Frontal cortex (tissue), 4 donors: ENCODE measurements around the gene STAB1. TPM values are rescaled to one million over a fixed set of nuclear protein-coding genes. Genes with fewer than 3 reads are reported as not detected.

Source experiments
- DNase-seq, 2 donors: peaks; one replicate each; pipeline ENCODE4 v3.0.0; 2012; ENCODE audit warnings: low spot score in 2 of 2
- FAIRE-seq: peaks from 2 replicates; lab custom pipeline; 2012; peaks lifted over from hg19 to GRCh38; lab: Jason Lieb, UNC
- total RNA-seq: library from RNA; depleted of rRNA; stranded (reverse); fragments of >200 nt; gene quantifications from one replicate; pipeline ENCODE4 v1.2.3, GENCODE V29; 2014
- donor health status: control.
- donor health status: control.
- donor health status: control.

Gene STAB1
- total RNA-seq, 1 donor from 2014 or later = 13.9 TPM

DNA sequence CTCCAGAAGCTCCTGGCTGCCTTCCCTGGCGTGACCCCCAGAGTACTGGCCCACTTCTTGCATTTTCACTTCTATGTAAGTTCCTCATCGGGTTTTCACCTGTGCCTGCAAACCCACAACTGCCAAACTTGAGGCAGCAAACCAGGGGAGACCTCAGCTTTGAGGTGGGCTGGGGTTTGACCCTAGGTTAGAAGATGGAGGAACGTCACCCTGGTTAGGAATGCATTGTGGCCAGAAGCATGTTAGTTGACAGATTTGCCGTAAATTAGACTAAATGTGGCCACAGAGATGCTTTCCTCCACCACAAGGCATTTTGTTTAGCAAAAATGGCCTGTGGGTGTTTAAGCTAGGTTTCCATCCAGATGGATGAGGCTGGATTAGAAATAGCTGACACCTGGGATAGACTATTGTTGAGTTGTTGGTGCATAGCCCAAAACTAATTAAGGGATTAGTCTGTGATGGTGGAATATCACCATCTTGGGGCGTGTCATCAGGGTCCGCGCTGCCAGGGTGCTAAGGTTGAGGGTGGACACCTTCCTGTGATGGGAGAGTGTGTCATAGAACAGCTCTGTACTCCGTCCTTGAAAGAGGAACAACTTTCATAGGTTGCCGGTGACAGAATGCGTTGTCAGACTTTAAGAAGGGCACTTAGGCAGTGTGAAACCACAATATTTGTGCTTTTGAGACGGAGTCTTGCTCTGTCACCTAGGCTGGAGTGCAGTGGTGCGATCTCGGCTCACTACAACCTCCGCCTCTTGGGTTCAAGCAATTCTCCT lies 36.2 kb upstream of the STAB1 start:
- FAIRE-seq (no peak), DNase-seq (no peak)

DNA sequence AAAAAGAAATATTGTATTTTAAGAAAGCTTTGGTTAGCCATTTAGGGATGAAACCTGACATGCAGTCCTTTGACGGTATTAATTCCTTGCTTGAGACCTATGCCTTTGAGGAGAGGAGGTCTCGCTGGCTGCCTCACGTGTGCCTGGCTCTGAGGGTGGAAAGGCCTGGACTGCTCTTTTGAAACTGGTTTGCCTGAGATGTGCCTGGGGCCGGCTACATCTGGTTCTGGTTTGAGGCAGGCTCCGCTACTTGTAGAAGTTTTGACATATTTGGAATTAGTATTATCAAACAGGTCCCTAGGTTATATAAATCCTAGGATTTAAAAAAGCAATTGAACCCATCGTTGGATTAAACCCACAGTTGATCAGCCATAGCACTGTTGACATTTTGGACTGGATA lies 33.3 kb upstream of the STAB1 start:
- DNase-seq (no peak), FAIRE-seq (no peak)

GRCh38 chr3:52463416-52463815 lies 31.7 kb upstream of the STAB1 start:
- FAIRE-seq = no peak

DNA sequence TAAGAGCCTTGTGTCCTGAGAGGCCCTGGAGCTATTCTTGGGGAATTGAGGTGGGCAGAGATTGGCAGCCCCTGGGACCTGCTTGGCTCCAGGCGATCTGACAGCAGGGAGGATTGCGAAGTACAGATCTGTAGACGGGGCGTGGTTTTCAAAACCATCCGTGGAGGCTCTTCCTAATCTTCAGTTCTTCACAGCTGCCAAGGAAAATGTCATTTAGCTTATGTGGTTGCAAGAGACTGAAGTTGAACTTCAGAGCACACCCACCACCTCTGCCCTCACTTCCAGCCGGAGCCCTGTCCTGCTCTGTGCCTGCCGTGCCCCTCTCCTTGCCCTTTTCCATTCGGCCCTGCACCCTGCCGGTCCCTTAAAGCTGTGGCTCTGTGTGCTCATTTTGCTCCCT lies 26.8 kb upstream of the STAB1 start:
- FAIRE-seq (no peak), DNase-seq (no peak)

More at GRCh38 chr3:52463416-52463815, 31.7 kb upstream of the STAB1 start:
- no peak for DNase-seq

DNA sequence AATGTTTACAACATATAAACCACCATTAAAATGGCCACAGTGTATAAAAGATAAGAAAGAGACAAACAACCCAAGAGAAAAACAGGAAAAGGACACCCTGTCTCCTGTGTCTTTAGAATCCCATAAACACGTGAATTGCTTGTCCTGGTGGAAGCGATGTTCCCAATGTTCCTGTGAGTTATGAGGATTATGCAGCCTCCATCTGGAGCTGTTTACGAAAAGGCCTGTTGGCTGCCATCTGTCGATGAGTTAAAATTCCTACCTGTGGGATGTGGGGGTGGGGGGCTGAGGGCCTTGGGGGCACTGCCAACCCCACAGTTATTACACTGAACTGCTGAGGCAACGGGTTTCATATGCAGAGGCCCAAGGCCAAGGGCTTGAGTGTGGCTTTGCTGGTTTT lies 26.1 kb upstream of the STAB1 start:
- no peak for FAIRE-seq
- DNase-seq = no peak

DNA sequence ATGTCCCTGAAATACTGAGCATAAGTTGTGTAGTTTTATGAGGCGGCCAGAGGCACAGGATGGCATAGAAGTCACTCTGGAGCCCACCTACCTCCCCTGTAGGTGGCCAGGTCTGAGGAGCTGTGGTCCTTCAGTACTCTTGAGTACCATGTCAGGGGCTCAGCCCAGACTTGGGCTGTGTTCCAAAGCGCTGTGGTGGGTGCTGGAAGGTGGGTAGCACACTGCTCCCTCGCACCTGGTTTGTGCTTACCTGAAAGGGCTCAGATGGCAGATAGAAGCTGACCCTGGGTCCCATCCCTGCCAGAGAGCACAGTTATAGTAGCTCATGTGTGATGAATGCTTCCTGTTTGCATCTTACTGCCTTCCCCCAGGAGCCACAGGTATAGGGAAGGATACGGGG lies 24.2 kb upstream of the STAB1 start:
- FAIRE-seq = no peak
- DNase-seq = no peak

DNA sequence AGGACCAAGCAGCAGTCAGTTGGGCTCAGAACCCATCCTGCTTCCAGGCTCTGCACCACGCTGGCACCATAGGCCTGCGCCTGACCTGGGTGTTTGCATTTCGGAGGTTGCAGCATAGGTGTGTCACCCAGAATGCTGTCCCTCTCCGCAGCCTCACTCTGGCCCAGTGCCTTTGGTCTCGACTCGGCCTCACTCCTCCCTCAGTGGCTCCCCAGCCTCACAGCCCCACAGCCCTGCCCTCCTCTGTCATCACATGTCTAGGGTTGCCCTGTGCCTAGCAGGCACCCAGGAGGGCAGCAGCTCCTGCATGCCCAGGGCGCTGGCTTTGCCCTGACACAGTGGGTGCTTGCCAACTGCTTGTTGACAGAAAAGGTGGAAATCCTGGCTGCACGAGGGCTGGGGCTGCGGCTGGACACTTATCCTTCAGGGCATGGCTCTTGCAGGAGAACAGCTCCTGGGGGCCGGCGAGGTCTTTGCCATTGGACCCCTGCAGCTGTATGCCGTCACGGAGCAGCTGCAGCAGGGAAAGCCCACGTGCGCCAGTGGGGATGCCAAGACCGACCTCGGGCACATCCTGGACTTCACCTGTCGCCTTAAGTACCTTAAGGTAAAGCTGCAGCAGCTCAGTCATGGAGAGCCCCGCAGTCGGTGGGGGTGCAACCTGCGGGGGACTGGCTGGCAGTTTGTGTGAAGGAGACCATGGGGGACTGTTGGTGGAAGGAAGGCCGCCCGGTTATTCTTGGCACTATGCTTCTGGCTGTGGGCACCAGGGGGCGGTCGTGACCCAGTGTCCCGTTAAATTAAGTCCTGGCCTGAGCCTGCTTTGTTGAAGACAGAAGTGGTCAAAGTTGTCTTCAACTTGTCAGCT lies 23.5 kb upstream of the STAB1 start:
- FAIRE-seq = no peak
- peak in 1 of 2 donors; percentile 61 for DNase-seq

DNA sequence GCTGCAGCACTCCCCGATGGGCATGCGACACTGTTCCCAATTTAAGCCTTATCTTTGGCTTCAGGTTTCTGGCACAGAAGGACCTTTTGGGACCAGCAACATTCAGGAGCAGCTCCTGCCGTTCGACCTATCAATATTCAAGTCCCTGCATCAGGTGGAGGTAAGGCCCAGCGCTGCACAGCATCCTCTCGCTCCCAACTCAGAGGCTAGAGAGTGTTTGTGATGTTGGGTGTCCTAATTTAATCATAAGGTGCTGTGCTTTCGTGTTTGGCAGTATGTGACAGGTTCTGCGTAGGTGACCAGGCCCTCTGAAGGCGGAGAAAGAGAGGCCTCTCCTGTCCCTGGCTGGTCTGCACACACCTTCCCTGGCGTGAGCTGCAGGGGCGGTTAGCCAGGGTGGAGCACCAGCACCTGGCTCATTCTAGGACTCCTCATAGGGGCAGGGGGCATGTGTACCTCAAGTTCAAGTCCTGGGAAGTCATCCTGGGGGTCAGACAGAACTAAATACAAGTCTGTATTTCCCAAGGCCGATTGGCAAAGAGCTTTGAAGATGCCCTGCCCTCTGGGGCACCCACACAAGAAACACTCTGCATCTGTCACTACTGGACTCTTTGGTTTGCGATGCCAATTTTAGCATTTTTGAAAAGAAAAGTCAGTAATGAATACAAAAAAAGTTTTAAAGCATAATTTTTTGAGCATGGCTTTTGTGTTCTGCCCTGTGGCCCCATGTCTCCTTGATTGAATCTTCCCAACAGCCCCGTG lies 22.7 kb upstream of the STAB1 start:
- DNase-seq (no peak), FAIRE-seq (no peak)

GRCh38 chr3:52473026-52473425 lies 22.1 kb upstream of the STAB1 start:
- DNase-seq = no peak
- no peak for FAIRE-seq

- no peak for DNase-seq
- no peak for FAIRE-seq
Observed at GRCh38 chr3:52477076-52477795, 17.9 kb upstream of the STAB1 start.

DNA sequence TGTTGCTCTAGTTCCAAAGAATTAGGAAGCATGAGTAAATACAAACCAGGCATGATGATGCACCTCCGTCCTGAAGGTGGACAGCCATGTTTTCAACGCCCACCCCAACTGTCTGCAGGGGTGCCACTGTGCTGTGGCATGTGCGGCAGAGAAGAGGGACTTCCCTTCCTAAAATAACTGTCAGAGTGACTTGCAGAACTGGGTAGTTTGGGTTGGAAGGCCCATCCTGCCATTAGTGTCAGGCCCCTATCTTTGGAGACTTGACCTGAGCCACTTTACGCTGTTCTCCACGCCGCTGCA lies 17.4 kb upstream of the STAB1 start:
- FAIRE-seq = no peak
- DNase-seq = no peak

GRCh38 chr3:52479037-52479876 lies 15.9 kb upstream of the STAB1 start:
- FAIRE-seq (no peak), DNase-seq (no peak)

GRCh38 chr3:52479877-52480575 lies 15.1 kb upstream of the STAB1 start:
- DNase-seq (no peak), FAIRE-seq (no peak)

GRCh38 chr3:52480768-52481715 lies 14.1 kb upstream of the STAB1 start:
- DNase-seq (no peak), FAIRE-seq (no peak)

- FAIRE-seq (no peak), DNase-seq (no peak)
Observed at GRCh38 chr3:52481819-52482521, 13.2 kb upstream of the STAB1 start.

DNA sequence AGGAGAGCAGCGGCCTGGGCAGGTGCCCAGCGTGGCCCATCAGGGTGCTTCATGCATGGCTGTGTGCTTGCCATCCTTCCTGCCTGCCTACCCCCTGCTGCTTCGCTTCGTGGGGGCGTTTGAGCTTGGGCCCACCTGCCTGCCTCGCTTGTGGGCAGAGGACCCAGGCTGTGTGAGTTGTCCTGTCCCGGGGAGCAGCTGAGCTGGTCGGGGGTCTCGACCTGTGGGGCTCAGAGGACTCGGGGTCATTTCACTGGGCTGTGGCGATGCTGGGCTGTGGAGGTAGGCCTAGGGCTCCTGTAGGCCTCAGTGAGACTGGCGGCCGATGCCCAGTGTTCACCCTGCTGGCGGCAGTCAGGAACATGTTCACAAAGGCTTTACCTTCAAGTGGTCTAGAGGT lies 12.1 kb upstream of the STAB1 start:
- no peak for DNase-seq
- FAIRE-seq = no peak
